NCI-H510A (cell line): ENCODE results near the gene TCL1A.
"Not testable (repeated sequence)": the region's sequence is repeated elsewhere in the genome, so short reads cannot be mapped to it uniquely, and the experiment has no call there.

Experiments
- DNase-seq: peaks from one replicate; lab custom pipeline; 2025; lab: John Stamatoyannopoulos, UW

The TCL1A gene

GRCh38 chr14:95713596-95714371 lies at the start of gene TCL1A:
Gene TCL1A, minus strand, starts transcription at chr14:95714125. Its CDS starts 59 bp downstream, at chr14:95714066.
- no peak for DNase-seq

GRCh38 chr14:95763032-95763431 lies 49.1 kb upstream of the TCL1A start:
- DNase-seq, result not testable (repeated sequence)

GRCh38 chr14:95761436-95761835 lies 47.5 kb upstream of the TCL1A start:
- no peak for DNase-seq

- DNase-seq, result no peak
Measured at GRCh38 chr14:95760596-95760995, 46.7 kb upstream of the TCL1A start.

- no peak for DNase-seq
Measured at GRCh38 chr14:95759941-95760340, 46.0 kb upstream of the TCL1A start.

GRCh38 chr14:95758331-95758730 lies 44.4 kb upstream of the TCL1A start:
- DNase-seq, result no peak

- DNase-seq, result no peak
Measured at GRCh38 chr14:95756751-95757150, 42.8 kb upstream of the TCL1A start.

- no peak for DNase-seq
Measured at GRCh38 chr14:95756127-95756526, 42.2 kb upstream of the TCL1A start.

- no peak for DNase-seq
Measured at GRCh38 chr14:95741781-95742180, 27.9 kb upstream of the TCL1A start.

GRCh38 chr14:95741038-95741490 lies 27.1 kb upstream of the TCL1A start:
- peak; percentile 66 for DNase-seq

GRCh38 chr14:95739356-95739755 lies 25.4 kb upstream of the TCL1A start:
- DNase-seq, result no peak

GRCh38 chr14:95733212-95733611 lies 19.3 kb upstream of the TCL1A start:
- no peak for DNase-seq

- no peak for DNase-seq
Measured at GRCh38 chr14:95730126-95730525, 16.2 kb upstream of the TCL1A start.

- DNase-seq, result not testable (repeated sequence)
Measured at GRCh38 chr14:95729402-95730028, 15.6 kb upstream of the TCL1A start.

GRCh38 chr14:95727056-95727700 lies 13.3 kb upstream of the TCL1A start:
- DNase-seq, result peak; percentile 68

GRCh38 chr14:95725685-95726336 lies 11.9 kb upstream of the TCL1A start:
- no peak for DNase-seq

GRCh38 chr14:95722525-95723190 lies 8.7 kb upstream of the TCL1A start:
- no peak for DNase-seq

GRCh38 chr14:95712398-95712797 lies 1.5 kb downstream of the TCL1A start:
- no peak for DNase-seq

GRCh38 chr14:95711476-95712176 lies 2.3 kb downstream of the TCL1A start:
- DNase-seq, result no peak

- DNase-seq, result no peak
Measured at GRCh38 chr14:95710106-95710505, 3.8 kb downstream of the TCL1A start.

- DNase-seq, result no peak
Measured at GRCh38 chr14:95707327-95707726, 6.6 kb downstream of the TCL1A start.
